ENCODE measurements around the gene CDCA5.

Gene CDCA5

DNA sequence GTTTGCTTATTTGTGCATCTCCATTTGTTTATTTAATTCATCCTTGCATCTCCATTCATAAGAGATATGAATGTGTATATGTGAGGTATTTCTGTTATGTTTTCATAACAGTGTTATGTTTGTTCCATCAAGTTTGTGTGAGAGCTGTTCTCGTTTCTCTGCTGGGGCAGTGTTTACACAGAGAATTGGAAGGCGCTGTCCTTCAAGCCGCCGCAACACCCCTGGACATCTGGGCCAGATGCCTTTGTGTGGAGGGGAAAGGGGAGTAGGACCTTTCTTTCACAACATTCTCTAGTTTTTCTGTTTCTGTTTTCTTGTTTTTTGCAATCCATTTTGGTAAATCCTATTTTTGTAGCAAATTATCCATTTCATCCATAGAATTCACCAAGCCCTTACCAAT lies 20.8 kb upstream of the CDCA5 start:
- DNase-seq: no peak

DNA sequence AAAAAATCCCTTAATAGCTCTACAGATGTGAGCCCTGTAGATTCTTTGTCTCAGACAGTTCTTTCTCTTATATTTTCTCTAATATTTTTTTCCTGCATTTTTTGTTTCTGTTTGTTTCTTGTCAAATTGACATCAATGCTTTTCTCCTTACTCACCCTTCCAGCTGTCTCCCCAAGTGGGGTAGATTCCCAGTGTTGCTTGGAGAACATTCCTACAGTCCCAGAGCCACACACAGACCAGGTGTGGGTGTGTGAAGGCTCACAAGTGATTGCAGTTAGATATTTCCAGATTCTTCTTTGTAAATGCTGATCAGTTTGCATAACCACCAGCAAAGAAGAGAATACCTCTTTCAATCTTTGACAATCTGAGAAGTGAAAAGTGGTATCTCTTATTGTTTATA lies 19.6 kb upstream of the CDCA5 start:
- DNase-seq: no peak

DNA sequence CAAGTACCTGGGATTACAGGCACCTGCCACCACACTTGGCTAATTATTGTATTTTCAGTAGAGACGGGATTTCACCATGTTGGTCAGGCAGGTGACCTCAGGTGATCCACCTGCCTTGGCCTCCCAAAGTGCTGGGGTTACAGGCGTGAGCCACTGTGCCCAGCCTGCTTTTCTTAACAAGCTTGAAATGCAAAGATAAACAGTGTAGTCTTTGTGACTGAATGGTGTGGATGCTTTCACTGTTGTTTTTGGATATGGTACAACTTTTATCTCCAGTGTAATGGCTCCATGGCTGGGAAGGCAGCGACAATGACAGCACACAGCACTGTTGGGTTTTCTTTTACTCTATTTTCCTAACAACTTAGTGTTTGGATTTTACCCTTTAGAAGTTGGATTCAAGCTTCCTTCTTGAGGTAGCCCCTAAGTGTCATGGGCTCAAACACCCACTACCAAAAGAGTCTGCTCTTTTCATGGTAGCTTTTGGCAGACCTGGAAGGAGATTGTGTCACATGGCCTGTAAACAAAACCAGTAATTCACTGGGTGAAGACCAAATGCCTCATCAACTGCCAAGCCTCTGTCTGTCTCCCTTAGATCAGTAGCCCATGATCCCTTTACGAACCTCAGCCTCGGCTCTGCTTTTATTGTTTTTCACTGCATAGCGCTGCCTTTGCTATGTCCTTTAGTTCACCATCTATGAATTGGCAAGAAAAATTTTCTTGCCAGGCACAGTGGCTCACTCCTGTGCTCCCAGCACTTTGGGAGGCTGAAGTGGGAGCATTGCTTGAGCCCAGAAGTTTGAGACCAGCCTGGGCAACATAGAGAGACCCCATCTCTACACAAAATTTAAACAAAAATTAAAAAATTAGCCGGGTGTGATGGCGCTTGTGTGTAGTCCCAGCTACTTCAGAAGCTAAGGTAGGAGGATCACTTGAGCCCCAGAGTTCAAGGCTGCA lies 18.6 kb upstream of the CDCA5 start:
- DNase-seq: no peak

DNA sequence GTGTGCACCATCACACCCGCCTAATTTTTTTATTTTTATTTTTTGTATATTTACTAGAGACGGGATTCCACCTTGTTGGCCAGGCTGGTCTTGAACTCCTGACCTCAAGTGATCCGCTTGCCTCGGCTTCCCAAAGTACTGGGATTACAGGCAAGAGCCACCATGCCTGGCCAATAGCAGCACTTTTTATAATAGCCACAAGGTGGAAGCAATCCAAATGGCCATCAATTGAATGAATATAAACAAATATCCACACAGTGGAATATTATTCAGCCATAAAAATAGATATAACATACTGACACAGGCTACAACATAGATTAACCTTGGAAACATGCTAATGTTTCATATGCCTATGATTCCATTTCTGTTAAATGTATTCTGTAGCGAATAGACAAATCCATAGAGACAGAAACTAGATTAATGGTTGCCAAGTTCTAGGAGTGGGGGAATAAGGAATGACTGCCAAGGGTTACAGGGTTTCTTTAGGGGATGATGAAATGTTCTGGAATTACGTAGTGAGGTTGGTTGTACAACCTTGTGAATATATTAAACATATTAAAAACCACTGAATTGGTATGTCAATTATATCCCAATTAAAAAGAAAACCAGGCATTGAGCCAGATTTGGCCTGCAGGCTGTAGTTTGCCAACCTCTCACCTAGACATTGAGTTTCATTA lies 17.0 kb upstream of the CDCA5 start:
- no peak for DNase-seq

DNA sequence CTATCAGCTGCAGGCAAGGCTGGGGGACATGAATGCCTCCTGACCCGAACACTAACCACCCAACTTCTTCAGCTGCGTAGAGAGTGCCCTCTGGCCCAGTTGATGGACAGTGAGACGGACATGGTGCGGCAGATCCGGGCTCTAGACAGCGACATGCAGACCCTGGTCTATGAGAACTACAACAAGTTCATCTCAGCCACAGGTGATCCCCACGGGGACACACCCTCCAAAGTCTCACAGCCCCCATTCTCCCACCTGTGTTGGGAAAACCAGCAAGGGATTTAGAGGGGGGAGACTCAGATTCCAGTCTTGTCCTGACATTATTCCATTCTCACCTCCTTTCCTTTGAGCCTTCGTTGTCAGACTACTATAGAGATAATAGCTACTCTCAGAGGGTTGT lies 13.1 kb upstream of the CDCA5 start:
- no peak for DNase-seq

DNA sequence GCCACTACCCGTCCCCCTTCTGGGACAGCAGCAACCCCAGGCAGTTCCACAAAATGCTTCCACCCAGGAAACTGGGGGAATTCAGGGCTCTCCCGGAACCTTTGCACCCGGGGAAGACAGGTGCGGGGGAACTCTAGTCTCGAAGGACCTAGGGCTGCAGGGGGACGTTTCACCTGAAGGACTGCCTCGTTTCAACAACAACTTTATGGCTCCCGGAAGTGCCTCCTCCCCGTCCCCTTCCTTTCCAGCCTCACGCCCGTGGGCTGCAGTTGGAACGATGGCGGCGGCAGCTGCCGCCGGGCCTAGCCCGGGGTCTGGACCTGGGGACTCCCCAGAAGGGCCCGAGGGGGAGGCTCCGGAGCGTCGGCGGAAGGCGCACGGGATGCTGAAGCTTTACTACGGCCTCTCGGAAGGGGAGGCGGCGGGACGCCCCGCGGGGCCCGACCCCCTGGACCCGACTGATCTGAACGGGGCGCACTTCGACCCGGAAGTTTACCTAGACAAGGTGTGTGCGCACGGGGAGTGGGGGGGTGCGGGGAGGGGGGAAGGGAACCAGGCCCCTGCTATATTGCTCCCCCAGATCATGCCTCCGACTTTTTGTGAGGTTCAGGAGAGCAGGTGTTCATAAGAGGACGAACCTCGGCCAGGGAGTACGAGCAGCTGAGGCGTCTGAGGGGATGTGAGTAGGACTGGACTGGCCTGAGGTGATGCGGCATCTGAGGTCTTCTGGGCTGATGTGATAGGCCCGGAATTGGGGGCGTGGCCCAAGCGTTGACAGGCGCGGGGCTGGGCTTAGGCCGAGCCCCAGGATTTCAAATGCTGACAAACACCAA lies 12.3 kb upstream of the CDCA5 start, which contains the start of gene VPS51:
TSS of gene VPS51 (plus strand) at position 241 of the 833 bp plus-strand sequence. CDS start at position 278, 37 bp downstream.
- DNase-seq: peak; percentile 77

DNA sequence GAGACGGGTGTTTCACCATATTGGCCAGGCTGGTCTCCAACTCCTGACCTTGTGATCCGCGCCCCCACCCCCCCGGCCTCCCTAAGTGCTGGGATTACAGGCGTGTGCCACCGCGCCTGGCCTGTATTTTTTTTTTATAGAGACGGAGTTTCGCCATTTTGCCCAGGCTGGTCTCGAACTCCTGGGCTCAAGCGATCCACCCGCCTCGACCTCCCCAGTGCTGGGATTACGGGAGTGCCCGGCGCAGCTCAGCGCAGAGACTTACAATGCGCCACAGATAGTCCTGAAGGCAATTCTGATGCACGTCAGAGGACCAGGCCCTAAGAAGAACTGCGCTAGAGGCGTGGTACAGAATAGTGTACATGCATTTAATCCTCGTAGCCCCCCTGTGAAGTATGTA lies 11.6 kb upstream of the CDCA5 start:
- DNase-seq: no peak

DNA sequence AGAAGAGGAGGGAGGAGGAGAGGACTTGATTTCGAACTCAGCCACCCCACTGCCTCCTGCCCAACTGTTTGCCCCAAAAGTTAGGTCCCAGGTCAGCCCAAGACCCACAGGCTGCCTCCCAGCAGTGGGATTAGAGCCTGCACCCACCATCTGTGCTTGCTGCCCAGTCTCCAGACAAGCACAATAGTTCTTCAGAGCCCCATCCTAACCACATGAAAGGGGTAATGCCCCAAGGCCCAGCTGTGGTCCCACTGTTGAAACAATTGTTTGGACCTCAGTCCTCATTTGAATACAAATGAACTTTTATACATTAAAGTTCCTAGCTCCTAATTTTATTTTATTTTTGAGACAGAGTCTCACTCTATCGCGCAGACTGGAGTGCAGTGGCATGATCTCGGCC lies 6.8 kb upstream of the CDCA5 start:
- DNase-seq: no peak

DNA sequence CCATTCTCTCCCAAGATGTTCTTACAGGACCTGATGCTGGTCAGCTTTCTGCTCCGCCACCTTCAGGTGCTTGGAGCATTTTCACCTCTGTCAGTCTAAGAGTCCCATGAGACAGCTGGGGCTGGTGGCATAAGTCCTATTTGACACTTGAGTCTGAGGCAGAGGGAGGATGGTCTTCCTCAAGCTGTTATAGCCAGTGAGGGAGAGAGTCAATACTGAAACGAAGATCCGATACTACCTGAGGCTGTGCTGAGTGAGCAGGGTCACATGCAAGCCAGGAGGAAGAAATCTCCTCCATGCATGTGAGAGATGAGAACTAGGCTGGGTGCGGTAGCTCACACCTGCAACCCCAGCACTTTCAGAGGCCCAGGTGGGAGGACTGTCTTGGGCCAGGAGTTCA lies 5.8 kb upstream of the CDCA5 start:
- DNase-seq: no peak

DNA sequence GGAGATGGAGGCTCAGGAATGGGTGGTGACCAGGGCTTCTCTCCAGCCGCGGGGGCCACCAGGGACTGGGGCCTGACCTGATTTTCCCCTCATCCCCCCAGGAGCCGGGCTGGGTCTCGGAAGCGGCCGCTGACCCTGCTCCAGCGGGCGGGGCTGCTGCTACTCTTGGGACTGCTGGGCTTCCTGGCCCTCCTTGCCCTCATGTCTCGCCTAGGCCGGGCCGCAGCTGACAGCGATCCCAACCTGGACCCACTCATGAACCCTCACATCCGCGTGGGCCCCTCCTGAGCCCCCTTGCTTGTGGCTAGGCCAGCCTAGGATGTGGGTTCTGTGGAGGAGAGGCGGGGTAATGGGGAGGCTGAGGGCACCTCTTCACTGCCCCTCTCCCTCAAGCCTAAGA lies 4.0 kb upstream of the CDCA5 start:
- no peak for DNase-seq

DNA sequence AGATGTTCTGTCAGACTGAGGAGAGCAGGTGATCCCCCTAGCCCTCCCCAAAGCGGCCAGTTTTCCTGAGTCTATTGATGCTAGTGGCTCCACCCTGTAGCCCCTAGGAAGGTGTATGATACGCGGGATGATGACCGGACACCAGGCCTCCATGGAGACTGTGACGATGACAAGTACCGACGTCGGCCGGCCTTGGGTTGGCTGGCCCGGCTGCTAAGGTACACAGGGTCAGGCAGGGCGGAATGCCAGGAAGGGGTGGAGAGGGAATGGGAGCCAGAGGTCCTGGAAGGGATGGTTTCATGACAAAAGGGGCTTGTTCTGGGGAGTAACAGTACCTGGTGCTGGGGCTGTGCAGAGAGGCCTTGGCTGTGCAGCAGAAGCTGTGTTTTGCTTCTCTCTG lies 3.4 kb upstream of the CDCA5 start:
- no peak for DNase-seq

DNA sequence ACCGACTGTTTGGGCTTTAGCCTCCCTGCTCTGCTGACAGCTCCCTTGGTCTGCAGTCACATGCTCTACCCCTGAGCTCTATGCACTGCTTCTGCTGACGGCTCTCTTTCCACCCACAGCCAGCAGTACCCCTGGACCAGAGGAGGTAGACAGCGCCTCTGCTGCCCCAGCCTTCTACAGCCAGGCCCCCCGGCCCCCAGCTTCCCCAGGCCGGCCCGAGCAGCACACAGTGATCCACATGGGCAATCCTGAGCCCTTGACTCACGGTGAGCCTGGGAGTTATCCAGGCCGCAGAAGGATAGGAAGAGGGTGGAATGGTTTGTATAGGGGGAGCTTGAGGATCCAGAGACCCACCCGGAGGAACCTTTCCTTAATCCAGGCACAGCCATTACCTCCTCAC lies 3.0 kb upstream of the CDCA5 start:
- DNase-seq: no peak

DNA sequence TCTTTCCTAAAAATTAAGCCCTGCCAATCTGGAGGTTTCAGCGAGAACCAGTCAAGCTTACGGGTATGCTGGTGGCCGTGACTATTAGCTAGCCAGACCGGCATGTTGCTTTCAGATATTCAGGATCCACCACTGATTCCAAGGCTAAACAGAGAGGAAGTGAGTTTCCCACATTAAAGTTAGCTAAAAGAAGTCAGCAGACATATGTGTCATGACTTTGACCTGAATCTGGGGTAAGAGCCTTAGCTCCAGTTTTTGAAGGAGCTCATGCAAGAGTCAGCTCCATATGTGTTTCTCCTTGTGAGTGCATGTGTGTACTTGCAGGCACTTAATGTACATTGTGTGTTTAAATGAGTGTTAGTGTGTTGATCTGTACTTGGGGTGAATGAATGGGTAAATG lies 1.6 kb upstream of the CDCA5 start:
- DNase-seq: no peak

DNA sequence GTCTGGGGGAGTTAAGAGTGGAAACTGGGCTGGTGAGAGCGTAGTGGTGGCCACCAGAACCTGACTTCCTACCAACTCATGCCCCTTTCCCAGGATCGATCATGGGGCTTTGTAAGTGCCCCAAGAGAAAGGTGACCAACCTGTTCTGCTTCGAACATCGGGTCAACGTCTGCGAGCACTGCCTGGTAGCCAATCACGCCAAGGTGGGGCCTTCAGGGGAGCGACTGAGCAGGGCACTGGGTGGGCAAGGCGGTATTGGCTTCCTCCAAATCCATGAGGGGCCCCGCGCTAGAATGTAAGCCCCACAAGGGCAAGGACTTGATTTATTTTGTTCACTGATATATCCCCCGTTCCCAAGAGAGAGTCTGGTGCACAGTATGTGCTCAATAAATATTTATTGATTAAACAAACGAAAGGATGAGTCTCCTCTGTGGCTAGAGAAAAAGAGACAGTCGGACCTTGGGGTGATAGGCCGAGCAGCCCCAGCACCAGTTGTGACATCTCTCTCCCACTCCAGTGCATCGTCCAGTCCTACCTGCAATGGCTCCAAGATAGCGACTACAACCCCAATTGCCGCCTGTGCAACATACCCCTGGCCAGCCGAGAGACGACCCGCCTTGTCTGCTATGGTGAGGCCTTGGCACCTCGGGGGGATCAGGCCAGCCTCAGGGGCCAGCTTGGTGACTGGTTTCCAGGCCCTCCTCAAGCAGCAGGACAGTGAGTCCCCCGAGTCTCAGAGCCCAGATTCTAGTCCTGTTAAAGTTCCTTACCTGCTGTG lies 947 bp upstream of the CDCA5 start:
- DNase-seq: no peak

DNA sequence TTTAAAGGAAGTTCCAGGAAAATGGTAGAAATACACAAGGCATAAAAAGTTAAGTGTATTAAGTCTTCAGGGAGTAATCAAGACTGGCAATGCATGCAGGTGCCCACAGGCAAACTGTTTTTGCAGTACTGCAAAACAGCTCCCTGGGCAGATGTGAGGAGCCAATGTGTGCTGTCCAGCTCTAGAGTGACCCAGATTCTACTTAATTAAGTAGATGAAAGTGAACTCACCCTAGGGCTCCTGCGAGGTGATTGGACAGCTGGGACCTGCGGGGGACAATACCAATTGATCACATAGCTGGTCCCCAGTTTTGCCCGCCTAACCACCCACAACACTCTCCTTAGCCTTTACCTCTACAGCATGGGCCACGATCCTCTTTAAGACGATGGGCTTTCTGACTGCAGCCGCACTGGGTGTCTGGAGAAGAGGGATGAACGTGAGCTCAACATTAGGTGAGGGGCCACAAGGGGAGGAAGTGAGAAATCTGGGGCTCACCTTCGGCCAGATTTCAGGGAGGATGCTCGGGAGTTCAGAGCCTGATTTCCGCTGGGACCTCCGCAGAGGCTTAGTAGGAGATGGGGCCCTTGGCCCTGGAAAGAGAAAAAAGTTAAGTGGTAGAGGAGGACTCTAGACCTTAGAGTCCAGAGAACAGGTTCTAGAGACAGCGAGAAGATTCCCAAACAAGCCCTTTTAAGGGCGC lies 556 bp downstream of the CDCA5 start:
- no peak for DNase-seq

DNA sequence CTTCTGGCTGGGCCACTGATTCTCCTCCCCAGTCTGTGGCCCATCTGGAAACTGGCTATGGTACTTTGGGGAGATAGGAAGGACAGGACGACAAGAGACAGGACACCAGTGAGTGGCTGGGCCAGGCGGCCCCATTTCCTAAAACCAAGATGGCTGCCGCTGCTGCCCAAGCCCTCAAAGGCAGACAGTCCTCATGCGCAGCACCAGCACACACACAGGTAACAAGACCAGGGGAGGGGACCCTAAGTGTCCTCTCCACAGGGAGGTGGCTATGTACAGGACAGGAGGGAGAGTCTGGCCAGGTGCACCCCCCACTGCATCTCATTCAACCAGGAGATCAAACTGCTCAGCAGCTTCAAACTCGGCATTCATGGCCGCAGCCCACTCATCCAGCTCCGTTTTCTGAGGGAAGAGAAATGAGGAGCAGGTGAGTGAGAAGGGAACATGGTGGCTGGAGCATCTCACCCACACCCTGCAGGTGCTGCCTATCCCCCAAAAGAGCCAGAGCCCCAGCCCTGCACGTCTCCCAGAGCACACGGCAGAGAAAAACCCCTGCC lies 5.0 kb downstream of the CDCA5 start:
- DNase-seq: no peak

DNA sequence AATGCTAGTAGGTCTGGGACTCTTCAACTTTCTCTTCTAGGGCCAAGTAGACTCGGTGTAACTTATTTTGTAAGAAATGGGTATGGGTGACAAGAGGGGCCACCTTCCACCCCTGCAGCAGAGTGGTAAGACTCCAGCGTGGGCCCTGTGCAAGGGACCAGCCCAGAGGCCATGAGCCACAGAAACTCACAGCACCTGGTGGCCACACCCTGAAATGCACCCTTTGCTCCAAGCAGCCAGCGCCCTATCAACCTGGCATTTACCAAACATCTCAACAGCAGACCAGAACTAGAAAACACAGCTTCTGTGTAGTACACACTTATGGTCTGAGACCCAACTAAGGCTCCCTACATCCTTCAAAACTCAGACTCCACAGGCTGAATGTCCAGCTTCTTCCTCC lies 5.7 kb downstream of the CDCA5 start:
- no peak for DNase-seq

DNA sequence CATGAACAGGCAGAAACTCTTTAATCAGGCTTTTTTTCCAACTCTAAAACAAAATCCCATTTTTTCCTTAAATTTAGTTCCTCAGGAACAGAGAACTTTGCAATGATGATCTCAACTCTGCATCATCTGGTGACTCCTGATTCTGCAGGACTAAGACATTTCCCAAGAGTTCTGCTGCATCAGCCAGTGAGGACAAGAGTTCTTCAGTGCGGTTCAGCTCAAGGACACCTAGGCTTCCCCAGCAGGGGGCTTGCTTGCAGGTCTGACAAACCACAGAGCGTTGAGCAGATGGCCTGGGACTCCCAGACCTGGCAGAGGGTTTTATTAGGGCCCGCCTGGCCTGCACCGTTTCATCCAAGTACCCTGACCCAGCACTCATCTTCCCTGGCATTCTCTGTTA lies 6.4 kb downstream of the CDCA5 start:
- no peak for DNase-seq

DNA sequence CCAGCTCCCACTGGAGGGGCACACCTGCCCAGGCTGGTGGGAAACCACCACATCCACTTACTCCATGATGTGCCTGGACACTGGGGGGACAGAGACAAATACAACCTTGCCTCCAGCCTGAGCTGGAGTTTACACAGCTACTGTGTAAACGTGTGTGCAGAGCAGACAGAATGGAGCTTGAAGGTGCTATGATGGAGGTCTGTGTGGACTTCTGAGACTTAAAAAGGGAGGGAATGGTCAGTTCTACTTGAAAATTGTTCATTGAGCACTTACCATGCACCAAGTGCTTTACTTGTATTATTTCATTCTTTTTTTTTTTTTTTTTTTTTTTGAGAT lies 11.2 kb downstream of the CDCA5 start:
- no peak for DNase-seq

DNA sequence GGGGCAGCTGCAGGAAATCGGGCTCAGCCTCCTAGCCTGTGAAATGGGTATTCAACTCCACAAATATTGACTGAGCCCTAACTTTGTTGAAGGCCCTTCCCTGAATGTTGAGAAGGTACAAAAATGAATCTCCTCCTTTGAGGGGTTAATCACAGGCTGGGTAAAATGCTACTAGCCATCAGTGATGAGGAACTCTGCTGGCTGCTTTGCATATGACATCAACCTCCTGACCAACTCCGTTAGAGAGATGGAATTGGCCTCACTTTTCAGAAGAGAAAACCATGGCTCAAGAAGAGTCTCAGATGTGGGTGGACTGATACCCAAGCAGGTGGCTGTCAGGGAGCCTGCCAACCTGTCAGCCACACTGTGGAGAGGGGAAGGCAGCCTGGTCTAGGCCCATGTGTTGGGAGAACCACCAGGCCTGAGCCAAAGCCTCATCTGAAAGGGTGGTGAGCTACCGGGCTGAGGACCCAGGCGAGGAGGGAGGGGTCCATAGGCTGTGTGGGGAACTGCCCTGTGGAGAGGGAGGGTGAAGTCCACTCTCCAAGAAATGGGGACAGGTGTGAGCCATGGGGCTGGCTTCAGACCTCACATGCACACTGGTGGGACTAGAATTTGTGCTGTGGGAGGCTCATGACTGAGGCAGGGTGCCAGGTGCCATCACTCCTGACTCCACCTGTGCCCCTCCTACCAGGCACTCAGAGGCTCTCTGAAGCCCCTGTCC lies 11.8 kb downstream of the CDCA5 start:
- no peak for DNase-seq

DNA sequence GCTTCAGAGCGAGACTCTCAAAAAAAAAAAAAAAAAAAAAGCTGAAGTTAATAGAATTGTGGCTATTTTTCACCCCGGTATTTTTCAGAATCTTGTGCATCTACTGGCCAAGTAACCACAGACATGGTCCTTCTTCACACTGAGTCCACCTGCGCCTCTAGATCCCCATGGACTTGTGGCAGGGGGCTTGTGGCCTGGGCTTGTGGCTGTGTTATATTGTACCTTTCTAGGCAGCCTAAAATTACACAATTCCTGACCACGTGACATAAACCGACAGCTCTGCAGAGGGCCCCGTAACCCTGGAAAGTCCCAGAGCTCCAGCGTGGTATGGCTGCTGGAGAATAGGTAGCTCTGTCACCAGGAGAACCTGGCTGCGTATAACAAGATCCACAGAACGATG lies 14.6 kb downstream of the CDCA5 start:
- no peak for DNase-seq
